Gastroesophageal sphincter (tissue), 3 donors: ENCODE measurements around the gene OR2T10.

Experiments used
- CTCF ChIP-seq, 4 experiments: fragments of 200-600 bp in 2 of 4; fragments of 450-650 bp in 2 of 4; sonication (generic) in 1 of 4; IDR thresholded peaks; one replicate each; pipeline ENCODE4 v1.5.1; 2017 to 2019; ENCODE audit warnings: antibody characterized with exemption in 4 of 4, mild to moderate bottlenecking in 2 of 4, moderate library complexity in 2 of 4
- EP300 ChIP-seq: sonication (generic); formaldehyde crosslinking; IDR thresholded peaks from one replicate; pipeline ENCODE4 v1.6.1; 2017; ENCODE audit warnings: antibody characterized with exemption, mild to moderate bottlenecking
- POLR2A ChIP-seq, 2 donors: fragments of 450-650 bp; IDR thresholded peaks; one replicate each; pipeline ENCODE4 v1.6.1; 2017; ENCODE audit warnings: antibody characterized with exemption in 2 of 2, mild to moderate bottlenecking in 2 of 2, moderate library complexity in 1 of 2
- POLR2AphosphoS5 ChIP-seq: sonication (generic); formaldehyde crosslinking; IDR thresholded peaks from one replicate; pipeline ENCODE4 v1.6.1; 2017; ENCODE audit warnings: antibody characterized with exemption

GRCh38 chr1:248631354-248632008 lies 34.0 kb upstream of the OR2T10 start:
- TF ChIP-seq CTCF (IDR thresholded peaks at IDR 0.05) (no peak), POLR2AphosphoS5 (no peak), POLR2A (IDR thresholded peaks at IDR 0.05) (no peak), EP300 (no peak)
